NB4 (cell line): Measurements from ENCODE around the gene ASIC3.
"Not testable (repeated sequence)": the region's sequence is repeated elsewhere in the genome, so short reads cannot be mapped to it uniquely, and the experiment has no call there.

Experiments
- DNase-seq: peaks from one replicate; pipeline ENCODE4 v3.0.0; 2010; ENCODE audit warnings: low read depth
- H3K4me3 ChIP-seq: one replicate; pipeline ENCODE4 v1.5.1; 2011; ENCODE audit warnings: mild to moderate bottlenecking, low read depth, low read length, moderate library complexity
- CTCF ChIP-seq: IDR thresholded peaks from one replicate; pipeline ENCODE4 v1.5.1; 2012; ENCODE audit warnings: low read depth, low read length
- MAX ChIP-seq: IDR thresholded peaks from 2 replicates; pipeline ENCODE4 v1.6.1; 2011; ENCODE audit warnings: low read depth, low read length
- MYC ChIP-seq: IDR thresholded peaks from 2 replicates; pipeline ENCODE4 v1.6.1; 2011; ENCODE audit warnings: low read depth, low read length
- POLR2A ChIP-seq: IDR thresholded peaks from 2 replicates; pipeline ENCODE4 v1.6.1; 2011; ENCODE audit warnings: mild to moderate bottlenecking; ENCODE audit not compliant: insufficient read length; ENCODE audit errors: extremely low read depth

ASIC3 gene

GRCh38 chr7:151040616-151041375 is 7.5 kb upstream of the ASIC3 start:
- TF ChIP-seq MAX, result no peak
- TF ChIP-seq POLR2A, result no peak
- TF ChIP-seq MYC, result no peak
- no peak for TF ChIP-seq CTCF
- no peak overlapping the region for H3K4me3 ChIP-seq
- DNase-seq, result no peak

- not testable (repeated sequence) for H3K4me3 ChIP-seq, DNase-seq
These were observed 4.9 kb upstream of the ASIC3 start for GRCh38 chr7:151043449-151043848.

GRCh38 chr7:151043959-151044358 is 4.4 kb upstream of the ASIC3 start:
- TF ChIP-seq MYC (no peak), POLR2A (no peak), MAX (no peak), CTCF (no peak)
- H3K4me3 ChIP-seq, result no peak overlapping the region
- DNase-seq, result no peak

- H3K4me3 ChIP-seq, result no peak overlapping the region
- DNase-seq, result no peak
- TF ChIP-seq MYC (no peak), MAX (no peak), CTCF (no peak), POLR2A (no peak)
These were observed 3.1 kb upstream of the ASIC3 start for GRCh38 chr7:151045262-151045661.

- no peak overlapping the region for H3K4me3 ChIP-seq
- no peak for TF ChIP-seq CTCF
- no peak for TF ChIP-seq MAX
- no peak for TF ChIP-seq POLR2A
- no peak for TF ChIP-seq MYC
- no peak for DNase-seq
These were observed 2.4 kb upstream of the ASIC3 start for GRCh38 chr7:151045967-151046366.

GRCh38 chr7:151046603-151047573 is 1.4 kb upstream of the ASIC3 start:
- no peak for DNase-seq
- H3K4me3 ChIP-seq, result no peak overlapping the region
- TF ChIP-seq MAX (no peak), POLR2A (no peak), MYC (no peak), CTCF (no peak)
